Middle frontal gyrus (tissue), 1 donor: ENCODE results near the gene ESRRG.

Experiments used
- DNase-seq: peaks from one replicate; pipeline ENCODE4 v3.0.0-alpha.2; 2015; ENCODE audit warnings: low spot score; ENCODE audit errors: extremely low spot score

ESRRG gene

DNA sequence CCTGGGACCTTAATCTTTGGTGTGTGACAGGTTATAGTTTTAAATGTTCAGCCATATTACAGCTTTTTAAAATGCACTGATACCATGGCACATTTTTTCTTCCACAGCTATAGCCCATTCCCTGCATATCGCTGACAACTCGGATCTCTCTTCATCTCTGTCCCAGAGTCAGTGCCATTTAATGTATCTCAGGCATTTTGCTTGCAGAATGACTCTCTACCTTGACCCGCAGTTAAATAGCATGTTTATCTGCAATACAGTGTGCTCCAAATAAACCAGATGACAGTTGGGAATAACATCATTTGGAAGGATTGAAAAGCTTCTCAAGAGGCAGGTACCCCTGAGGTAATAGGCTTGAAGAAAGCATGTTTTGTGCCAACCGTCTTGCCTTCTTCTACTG lies 200.2 kb downstream of the ESRRG start:
- DNase-seq, result no peak

DNA sequence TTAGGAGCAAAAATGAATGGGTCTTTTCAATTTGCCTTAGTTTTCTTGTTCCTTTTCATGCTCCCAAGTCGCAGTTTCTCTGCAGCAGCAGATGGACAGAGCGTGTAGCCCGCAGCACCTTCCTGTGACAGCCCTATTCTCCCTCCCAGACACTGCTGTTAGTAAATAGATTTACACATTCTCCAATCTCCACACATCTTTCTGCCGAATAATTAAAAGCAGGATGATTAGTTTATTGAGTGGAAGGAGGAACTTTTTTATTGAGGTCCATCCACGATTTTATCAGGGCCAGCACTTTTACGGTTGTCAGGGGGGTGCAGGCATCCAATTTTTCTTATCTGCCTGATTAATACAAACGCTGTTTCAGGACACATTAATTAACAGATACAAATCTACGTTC lies 201.8 kb downstream of the ESRRG start:
- DNase-seq, result no peak

DNA sequence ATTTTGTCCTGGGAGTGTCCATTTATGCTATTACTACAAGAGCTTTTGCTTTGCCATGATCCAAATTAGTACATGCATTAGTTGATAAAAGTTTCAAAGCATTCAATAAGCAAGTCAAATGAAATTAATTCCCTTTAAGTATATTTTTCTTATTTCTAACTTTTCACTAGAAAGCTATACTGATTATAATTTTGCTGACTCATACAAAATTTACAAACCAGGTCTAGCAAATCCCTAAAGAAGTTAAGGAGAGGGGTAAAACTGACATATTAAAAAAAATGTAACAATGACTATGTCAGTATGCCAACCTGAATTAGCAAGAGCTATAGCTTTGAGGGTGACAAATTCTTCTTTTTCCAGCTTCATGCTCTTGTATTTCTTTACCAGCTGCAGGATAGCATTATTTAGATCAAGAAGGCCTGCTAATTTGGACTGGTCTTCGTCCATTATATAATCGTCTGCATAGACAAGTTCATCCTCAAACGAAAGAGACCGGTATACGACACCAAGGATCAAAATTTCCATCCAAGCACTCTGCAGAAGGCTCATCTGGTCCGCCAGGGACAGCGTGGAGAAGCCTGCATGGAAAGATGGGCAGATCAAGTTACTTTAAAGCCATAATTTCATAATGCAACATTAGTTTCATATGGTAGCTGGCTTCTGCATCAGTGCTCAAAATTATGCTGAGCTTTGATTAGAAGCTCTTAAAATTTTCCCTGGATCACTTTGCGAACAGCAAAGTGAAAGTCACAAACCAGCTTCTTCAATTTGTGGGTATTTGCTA lies 204.2 kb downstream of the ESRRG start:
- DNase-seq, result no peak

DNA sequence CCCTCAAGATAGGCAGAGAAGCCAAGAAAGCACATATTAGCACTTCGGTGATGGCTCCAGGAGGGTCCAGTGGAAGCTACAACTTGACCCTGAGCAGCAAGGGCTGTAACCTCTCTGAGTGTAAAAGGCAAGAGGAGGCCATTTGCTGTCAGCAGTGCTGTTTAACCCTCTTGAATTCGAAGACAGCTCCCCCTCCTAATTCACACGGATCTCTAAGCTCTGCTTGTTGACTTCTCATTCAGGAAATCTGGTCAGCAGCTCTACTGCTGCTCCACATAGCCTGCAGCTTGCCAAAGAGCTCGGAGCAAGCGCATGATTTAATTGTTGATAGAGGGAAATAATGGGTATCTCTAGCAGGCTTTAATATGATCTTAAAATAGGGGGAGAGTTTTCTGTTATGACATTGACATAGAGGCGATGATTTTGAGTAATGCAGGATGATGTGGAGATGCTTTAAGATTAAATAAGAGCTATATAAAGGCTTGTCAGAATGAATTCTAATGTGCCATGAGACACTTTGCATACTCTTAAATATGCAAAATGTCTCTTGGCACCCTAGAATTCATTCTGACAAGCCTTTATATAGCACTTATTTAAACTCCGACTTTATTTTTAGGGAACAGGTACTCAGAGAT lies 220.6 kb downstream of the ESRRG start:
- DNase-seq, result no peak

DNA sequence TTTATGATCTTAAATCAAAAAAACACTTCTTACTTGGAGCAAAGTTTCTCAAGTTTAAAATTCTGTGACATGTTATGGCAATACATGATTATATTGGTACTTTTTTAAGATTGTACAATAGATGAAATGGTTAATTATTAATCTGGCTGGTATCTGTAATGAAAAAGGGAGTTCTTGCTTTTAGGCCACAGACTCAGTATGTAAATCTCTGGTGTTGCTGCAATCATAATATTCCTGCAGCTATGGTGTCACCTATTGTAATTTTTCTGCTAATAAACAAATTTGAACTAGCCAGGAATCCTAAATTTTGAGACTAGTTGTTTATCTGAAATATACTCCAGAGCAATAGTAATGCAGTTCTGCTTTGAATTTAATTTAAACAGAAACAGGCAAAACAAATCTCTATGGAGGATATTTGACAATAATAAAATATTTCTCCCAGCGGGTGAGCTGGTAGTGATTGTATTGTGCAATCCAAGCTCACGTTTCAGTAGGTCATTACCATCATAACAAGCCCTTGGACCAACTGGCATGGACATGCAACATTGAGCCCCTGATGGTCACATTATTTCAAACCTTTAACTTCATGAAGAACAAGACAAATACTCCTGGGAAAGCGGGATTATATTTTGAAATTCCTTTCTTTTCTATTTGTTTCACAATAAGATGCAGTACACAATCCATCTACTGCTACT lies 222.8 kb downstream of the ESRRG start:
- DNase-seq, result no peak

DNA sequence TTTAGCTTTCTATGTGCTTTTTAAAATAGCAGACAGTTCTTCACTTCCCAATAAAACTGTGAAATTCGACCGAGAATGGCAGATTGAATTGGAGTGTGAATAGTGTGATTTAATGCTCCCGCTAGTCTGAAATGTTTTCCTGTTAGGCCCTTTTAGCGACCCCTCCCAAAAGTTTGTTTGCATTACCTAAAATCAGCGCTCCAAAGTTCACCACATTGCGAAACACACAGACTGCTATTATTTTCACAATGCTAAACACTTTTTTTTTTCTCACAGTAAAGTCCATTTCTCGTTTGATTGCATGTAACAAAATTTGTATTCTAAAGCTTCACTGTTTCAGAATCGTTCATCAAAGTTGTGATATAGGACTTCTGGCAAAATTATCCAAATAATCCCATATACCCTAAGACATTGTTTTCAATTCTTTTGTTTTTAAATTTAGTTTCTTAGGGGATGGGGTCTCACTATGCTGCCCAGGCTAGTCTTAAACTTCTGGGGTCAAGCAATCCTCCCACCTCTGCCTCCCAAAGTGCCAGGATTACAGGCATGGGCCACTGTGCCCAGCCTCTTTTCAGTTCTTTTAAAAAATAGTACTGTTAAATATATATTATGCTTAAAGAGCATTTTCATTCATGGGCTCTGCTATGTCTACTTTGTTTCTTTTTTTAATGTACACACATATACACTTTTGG lies 223.5 kb downstream of the ESRRG start:
- DNase-seq, result no peak

DNA sequence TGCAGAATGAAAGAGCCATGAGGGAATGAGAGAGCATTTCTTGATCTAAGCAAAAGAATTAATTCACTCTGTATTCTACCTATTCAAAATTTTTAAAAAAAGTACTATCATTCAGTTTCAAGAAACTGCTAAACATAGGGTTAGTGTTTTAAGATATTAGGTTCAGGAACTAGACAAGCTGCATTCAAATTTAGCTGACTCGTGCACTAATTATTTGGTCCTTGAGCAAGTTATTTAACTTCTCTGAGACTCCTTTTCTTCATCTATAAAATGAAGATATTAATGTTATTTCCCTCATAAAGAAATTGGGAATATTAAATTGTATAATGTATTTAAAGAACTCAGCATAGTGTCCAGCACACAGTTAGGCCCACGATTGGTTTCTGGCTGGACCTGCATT lies 225.0 kb downstream of the ESRRG start:
- no peak for DNase-seq

DNA sequence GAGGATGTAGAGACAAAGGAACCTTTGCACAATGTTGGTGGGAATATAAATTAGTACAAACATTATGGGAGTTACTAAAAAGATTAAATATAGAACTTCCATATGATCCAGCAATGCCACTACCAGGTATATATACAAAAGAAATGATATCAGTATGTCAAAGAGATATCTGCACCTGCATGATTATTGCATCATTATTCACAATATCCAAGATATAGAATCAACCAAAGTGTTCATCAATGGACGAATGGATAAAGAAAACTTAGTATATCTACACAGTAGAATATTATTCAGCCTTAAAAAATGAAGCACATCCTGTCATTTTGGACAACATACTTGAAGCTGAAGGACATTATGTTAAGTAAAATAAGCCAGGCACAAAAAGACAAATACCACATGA lies 238.2 kb downstream of the ESRRG start:
- no peak for DNase-seq

DNA sequence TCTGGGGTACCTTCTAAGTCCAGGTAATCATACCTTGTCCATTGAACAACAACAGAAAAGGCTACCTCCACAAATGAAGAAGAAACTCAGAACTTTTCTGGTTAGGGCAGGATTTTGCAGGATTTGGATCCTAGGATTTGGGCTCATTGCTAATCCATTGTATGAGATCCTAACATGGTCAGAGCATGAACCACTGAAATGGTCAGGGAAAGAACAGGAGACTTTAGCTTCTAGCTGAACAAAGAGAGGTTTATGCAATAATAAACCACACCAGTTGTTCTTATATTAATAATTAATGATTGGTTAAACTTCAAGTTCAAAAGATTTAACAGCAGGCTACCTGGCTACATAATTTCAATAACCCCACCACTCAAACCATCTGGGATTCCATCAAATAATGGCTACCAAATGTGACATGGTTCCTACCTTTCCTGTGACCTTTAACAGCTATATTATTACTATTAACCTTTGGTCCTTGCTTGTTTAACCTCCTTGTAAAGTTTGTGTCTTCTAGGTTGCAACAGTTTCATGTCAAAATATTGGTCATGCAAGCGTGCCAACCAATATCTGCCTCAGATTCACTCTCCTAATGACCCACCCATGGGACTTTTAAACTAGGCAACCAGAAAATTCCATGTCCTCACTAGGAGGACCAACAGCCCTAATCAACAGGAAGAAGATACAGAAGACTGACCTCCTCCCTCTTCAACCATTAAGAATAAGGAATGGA lies 239.4 kb downstream of the ESRRG start:
- no peak for DNase-seq

DNA sequence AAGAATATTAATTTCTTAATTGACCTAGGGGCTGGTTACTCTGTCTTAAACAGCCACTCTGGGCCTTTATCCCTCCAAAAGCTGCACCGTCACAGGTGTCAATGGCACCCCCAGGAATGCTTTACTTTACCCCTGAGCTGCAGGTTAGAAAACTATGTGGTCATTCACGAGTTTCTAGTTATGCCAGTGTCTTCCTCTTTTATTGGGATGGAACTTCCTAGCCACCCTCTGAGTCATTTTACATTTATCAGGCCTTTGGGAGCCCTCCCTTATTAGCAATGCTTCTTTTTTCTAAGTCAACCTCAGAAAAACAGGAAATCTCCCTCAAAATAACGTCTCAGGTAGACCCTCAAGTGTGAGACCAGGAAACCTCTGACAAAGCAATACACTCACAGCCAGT lies 240.6 kb downstream of the ESRRG start:
- no peak for DNase-seq

DNA sequence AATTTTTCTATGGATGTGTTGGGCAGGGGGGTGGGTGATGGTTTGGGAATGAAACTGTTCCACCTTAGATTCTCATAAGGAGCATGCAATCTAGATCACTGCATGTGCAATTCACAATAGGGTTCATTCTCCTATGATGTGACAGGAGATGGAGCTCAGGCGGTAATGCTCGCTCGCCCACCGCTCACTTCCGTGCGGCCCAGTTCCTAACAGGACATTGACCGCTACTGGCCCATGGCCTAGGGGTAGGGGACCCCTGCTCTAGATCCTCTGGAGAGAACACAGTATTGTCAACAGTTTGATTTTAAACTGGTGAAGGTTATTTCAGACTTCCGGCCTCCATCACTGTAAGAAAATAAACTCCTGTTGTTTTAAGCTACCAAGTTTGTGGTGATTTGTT lies 245.0 kb downstream of the ESRRG start:
- no peak for DNase-seq

DNA sequence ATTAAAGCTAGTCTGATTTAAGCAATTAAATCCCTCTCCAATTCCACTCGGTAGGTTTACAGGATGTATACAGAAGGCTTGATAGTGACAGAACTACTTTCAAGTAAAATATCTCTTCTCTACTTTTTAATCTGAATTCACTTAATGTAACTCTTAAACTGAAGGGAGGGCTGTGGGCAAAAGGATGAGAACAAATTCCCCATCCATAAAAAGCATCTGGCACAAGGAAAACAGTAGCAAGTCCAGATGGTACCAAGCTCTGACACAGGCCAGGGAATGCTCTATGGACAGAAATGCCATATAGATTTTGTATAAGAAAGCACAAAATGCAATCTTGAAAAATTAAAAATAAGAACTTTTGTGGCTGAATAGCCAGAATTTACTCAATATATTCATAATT lies 246.9 kb downstream of the ESRRG start:
- no peak for DNase-seq

DNA sequence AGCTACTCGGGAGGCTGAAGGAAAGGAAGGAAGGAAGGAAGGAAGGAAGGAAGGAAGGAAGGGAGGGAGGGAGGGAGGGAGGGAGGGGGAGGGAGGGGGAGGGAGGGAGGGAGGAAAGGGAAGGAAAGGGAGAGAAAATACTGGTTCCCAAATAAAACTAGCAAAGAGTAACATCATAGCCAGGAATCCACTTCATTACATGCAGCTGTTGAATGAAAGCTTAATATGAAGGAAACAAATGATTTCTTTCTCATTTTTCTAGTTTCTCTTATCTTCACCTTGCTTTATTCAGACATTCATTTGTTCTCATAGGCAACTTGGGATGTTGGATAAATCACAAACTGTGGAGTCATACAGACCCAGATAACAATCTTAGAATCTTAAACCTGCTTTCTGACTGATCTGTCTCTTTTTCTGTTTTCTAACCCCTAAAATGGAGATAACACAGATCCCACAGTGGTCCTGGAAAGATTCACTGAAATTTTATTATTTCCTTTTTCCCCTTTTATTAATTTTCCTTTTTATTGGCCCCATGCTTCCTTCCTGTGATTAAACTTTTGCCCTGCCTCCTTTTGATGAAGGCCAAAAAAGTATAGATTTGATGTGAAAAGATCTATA lies 247.5 kb downstream of the ESRRG start:
- no peak for DNase-seq

DNA sequence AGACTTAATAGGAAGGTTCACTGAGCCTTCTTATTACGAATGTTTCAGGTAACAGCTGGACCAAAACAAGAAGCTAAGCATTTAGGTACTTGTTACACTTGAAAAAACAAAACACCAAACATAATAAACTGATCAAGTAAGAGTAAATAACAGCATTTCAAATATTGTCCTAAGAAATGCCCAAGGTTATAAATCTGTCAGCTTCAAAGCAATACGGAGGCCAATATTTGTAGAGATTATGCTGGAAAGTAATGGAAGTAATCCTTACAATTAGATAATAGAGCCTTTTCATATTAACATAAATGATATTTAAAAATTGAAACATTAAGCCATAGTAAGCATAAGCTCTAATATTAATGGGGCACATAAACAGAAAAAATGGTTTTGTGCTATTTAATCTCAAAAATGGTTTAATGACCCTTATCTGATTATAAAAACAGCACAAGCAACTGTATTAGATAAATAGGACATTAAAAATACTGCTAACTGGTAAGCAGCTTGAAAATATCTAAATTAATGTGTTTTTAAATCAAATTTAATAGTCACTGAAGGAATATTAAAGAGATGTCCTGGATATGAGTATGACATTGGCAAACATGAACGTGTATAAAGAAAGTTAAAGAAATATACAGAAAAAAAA lies 256.9 kb downstream of the ESRRG start:
- DNase-seq, result no peak

DNA sequence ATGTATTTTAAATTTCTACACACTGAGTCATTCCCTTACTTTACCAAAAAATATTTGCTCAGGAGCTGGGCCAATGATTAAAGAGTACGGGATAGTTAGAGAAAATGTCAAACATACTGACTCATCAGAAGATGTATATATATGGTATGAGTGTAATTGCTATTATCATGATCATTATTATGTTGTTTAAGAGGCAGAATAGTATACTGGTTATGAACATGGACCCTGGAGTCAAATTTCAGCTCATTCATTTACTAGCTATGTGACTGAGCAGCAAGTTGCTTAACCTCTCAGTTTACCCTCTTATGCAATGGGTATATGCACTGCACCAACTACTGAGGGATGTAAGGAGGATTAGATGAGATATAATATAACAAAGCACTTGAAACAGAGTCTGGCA lies 258.7 kb downstream of the ESRRG start:
- DNase-seq, result no peak

DNA sequence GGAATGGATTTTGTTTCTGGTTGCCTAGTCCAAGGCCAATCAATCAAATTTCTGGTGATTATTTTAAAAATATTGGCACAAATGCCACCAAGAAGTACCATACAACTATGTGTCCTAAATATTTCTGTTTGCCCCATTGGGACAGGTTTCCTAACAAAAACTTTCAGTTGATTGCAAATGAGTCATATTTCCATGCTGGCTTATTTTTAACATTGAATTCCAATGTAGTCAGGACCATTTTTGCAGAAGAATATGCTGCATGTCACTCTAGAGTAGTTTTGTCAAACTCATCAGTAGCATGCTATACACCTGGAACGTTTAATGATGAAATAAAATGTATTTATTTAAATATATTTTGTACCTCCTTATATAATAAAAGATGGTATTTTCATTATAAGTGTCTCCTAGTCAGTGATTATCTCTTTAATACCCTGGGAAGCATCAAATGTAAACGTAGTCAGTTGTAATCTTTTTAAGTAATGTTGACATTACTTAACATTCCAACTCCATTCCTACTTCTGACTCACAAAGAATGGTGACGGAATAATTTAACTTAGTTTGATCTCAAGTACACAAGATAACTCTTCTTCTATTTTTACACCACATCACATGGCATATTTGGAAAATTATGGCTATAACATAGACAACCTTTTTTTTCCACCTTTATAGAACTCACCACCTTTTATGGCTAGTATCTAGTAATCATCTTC lies 261.0 kb downstream of the ESRRG start:
- DNase-seq, result no peak

DNA sequence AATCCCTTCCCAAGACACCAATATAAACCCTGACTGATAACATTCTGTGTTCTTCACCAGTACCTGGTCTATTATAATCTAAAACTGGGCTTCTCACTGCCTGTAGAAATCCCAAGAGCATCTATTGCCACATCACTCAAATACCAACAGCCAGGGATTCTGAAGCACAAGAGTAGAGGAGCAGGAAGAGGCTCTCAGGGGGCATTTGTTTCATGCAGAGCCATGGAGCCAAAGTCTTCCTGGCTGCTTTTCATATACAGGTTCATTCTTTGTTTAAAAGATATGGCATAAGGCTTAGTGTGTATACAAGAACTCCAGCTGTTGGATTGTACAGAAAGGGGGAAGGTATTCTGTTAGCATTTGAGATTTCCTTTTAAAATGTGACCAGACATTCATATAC lies 261.8 kb downstream of the ESRRG start:
- DNase-seq, result no peak

DNA sequence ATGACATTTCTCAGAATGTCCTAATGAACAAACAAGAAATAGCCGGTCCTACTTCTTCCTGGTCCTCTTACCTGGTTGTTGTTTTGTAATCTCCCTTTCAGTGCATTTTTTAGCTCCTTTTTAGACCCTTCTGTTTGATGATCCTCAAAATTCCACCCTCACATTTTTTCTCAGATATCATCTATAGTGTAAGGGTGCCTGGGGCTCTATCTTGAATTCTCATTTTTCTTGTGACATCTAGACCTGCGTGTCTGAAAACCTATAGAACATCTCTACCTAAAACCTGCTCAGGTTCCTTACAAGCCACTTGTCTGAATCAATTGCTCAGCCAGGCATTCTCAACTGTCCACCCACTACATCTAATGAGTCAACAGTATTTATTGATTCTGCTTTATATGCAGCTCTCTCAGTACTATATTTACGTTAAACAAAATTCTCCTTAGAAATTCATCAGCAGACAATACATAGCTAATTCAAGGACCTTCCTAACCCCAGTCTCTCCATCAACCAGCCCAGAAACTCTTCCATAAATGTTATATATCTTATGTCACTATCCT lies 263.5 kb downstream of the ESRRG start:
- no peak for DNase-seq

DNA sequence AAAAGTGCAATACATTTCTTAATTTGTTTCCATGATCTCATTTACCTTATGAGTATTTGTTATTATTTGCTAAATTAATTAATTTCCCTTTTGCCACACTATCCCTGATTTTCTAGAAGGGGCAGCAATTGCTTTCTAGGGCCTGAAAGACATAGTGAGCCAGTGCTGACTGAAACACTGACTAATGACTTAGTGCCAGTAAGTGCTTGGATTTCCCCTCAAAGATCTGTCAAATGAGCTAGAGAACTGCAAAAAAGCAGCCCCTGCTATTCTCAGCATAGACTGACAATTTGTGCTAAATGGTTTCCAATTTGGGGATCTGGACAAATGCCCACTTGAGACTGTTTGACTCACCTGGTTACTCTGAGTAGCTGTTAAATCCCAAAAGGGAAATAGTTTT lies 264.4 kb downstream of the ESRRG start:
- DNase-seq, result no peak

DNA sequence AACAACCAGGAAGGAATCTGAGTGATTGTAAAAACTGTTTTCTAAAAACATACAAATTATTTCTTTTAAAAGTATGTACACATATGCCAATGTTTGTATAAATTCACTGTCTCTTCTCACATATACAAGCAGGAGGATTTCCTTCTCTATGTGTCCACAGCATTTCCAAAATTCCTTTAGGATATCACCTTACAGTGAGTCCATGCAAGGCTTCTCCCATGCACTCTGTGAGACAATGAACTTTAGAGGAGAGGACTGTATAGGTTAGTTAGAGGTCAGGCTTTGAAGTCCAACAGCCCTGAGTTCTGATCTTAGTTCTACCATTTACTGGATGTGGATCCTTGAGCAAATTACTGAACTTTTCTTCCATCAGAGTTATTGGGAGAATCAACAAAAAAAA lies 265.9 kb downstream of the ESRRG start:
- no peak for DNase-seq
